PC-9 (cell line): Measurements from ENCODE around the gene TTYH1.
A peak's percentile ranks its signal among the peaks of the same experiment; 100 is the strongest.

Experiments
- EZH2 ChIP-seq: fragments of 200-600 bp; sonication (generic); IDR thresholded peaks from 2 replicates; pipeline ENCODE4 v1.8.0; 2017; ENCODE audit warnings: antibody characterized with exemption, low read depth
- TF ChIP-seq, protein P1 (sequence below): fragments of 200-600 bp; sonication (generic); conservative IDR thresholded peaks from 2 replicates; pipeline ENCODE4 v1.6.1; 2017; ENCODE audit warnings: mixed run types, antibody characterized with exemption, mild to moderate bottlenecking, moderate library complexity

- TF ChIP-seq, protein P1, sequence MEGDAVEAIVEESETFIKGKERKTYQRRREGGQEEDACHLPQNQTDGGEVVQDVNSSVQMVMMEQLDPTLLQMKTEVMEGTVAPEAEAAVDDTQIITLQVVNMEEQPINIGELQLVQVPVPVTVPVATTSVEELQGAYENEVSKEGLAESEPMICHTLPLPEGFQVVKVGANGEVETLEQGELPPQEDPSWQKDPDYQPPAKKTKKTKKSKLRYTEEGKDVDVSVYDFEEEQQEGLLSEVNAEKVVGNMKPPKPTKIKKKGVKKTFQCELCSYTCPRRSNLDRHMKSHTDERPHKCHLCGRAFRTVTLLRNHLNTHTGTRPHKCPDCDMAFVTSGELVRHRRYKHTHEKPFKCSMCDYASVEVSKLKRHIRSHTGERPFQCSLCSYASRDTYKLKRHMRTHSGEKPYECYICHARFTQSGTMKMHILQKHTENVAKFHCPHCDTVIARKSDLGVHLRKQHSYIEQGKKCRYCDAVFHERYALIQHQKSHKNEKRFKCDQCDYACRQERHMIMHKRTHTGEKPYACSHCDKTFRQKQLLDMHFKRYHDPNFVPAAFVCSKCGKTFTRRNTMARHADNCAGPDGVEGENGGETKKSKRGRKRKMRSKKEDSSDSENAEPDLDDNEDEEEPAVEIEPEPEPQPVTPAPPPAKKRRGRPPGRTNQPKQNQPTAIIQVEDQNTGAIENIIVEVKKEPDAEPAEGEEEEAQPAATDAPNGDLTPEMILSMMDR, result peak; percentile 89
- TF ChIP-seq EZH2, result no peak
Observed at GRCh38 chr19:54481326-54481930, 66.2 kb downstream of the TTYH1 start.
